ENCODE results near the gene PLEKHH2. TPM values are rescaled to one million over a fixed set of nuclear protein-coding genes. Genes with fewer than 3 reads are reported as not detected.
A peak's percentile ranks its signal among the peaks of the same experiment; 100 is the strongest.

The PLEKHH2 gene
- total RNA-seq, 2 donors from 2014 or later, result 1.3 to 2.1 TPM

DNA sequence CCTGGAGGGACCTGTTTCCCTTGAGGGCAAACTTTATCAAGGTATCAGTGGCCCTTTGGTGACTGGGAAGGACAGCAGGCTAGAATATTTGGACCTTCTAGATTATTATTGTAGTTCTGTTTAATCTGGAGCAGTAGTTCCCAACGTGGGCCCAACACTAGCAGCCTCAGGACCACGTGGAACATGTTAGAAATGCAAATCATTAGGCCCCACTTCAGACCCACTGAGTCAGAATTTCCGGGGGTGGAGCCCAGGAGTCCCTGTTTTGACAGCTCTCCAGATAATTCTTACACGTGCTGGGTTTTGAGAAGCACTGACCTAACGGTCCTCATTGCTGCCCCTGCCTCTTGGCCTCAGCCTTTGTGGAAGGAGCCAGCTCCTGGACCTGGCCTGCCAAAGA is 111.3 kb downstream of the PLEKHH2 start:
- Mint-ChIP-seq H3K9me3 (no peaks in the 10 kb centered on the region), H3K27ac (no peak overlapping the region), H3K4me3 (no peak overlapping the region), H3K27me3 (no peaks in the 10 kb centered on the region), H3K36me3 (ENCODE audit: low read depth) (no peaks in the 10 kb centered on the region), H3K4me1 (no peaks in the 10 kb centered on the region)
- no peak for ATAC-seq (replicated peaks)

DNA sequence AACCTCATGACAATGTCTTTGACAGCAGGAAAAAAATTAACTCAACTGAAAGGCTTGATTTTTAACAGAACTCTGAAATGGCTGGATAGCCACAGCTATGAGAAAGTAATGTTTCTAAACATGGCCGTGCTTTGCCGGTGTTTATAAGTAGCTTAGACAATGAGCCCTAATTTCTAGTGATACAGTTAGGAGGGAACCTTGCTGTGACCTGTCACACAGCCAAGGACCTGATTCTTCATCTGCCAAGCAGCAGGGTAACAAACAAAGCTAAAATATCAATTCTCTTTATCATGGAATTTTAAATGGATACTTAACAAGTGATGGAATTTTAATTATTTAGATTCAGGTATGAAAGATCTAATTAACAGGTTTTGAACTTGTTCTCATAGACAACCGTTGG is 112.5 kb downstream of the PLEKHH2 start:
- Mint-ChIP-seq H3K4me1 (no peaks in the 10 kb centered on the region), H3K27ac (no peak overlapping the region)

DNA sequence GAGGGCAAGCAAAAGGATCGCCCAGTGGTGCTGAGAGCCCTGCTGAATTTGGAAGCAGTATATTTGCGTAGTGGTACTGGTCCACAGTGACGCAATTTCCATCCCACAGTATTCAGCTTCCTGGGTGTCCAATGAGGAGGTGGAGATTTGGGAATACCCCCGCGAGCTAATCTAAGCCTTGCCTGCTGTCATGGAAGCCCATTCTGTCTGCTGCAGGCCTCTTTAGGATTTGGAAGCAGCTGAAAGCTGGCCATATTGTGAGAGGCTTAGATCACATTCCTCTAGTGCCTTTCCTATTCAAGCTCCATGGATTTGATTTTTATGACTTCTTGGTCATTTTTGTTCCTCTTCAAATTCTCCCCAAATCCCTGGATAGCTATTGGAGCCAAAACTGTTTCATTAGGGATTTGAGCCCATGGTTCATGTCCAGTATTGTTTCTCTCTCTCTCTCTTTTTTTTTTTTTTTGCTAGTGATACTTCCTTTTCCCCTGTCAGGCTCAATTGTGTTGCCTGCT is 114.5 kb downstream of the PLEKHH2 start:
- no peak overlapping the region for H3K4me3 Mint-ChIP-seq
- no peaks in the 10 kb centered on the region for H3K27me3 Mint-ChIP-seq
- no peak for ATAC-seq (replicated peaks)
- H3K9me3 Mint-ChIP-seq, result no peaks in the 10 kb centered on the region
- no peaks in the 10 kb centered on the region for H3K4me1 Mint-ChIP-seq
- H3K36me3 Mint-ChIP-seq (ENCODE audit: low read depth), result no peaks in the 10 kb centered on the region
- H3K27ac Mint-ChIP-seq, result no peak overlapping the region

More for the DNA sequence above, 112.5 kb downstream of the PLEKHH2 start:
- no peak for ATAC-seq (replicated peaks)
- H3K4me3 Mint-ChIP-seq, result no peak overlapping the region
- no peaks in the 10 kb centered on the region for H3K27me3 Mint-ChIP-seq
- H3K9me3 Mint-ChIP-seq, result no peaks in the 10 kb centered on the region
- no peaks in the 10 kb centered on the region for H3K36me3 Mint-ChIP-seq (ENCODE audit: low read depth)

DNA sequence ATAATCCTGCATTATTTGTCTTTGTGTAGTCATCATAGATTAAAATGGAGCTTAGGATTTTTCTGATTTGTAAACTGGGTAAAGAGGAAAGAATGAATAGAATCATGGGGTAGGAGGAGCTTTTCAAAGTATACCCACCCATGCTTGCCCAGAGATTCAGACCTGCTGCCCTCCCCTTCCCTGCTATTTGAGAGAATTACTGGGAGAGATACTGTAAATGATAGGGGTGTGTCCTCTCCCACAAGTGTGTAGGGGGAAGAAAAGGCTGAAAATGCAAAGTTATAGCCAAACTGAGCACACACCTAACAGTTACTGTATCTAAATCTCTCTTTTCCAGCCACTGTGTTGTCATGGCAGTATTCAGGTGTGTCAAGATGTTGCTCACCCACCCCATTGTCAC is 115.2 kb downstream of the PLEKHH2 start:
- H3K27ac Mint-ChIP-seq, result no peak overlapping the region
- H3K27me3 Mint-ChIP-seq, result no peaks in the 10 kb centered on the region
- no peaks in the 10 kb centered on the region for H3K9me3 Mint-ChIP-seq
- H3K4me1 Mint-ChIP-seq, result no peaks in the 10 kb centered on the region
- H3K36me3 Mint-ChIP-seq (ENCODE audit: low read depth), result no peaks in the 10 kb centered on the region
- no peak overlapping the region for H3K4me3 Mint-ChIP-seq
- ATAC-seq (replicated peaks), result no peak

DNA sequence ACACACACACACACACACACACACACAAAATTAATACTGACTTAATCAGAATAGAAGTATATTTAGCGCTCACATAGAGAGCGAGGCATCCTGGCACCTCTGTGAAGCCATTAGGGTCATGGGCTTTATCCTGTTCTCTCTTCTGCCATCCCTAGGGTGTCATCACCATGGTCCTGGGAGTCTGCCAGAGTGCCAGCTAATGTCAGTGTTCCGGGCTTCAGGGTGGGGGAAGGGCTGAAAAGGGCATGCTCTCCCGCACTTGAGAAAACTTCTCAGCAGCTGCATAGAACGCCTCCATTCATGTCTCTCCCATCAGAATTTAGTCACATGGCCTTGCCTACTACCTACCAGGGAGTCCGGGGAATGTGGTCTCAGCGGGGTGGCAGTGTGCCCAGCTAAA is 117.1 kb downstream of the PLEKHH2 start:
- Mint-ChIP-seq H3K36me3 (ENCODE audit: low read depth) (no peaks in the 10 kb centered on the region), H3K27me3 (no peaks in the 10 kb centered on the region), H3K4me1 (no peaks in the 10 kb centered on the region), H3K27ac (no peak overlapping the region), H3K9me3 (no peaks in the 10 kb centered on the region), H3K4me3 (no peak overlapping the region)
- ATAC-seq (replicated peaks), result no peak

DNA sequence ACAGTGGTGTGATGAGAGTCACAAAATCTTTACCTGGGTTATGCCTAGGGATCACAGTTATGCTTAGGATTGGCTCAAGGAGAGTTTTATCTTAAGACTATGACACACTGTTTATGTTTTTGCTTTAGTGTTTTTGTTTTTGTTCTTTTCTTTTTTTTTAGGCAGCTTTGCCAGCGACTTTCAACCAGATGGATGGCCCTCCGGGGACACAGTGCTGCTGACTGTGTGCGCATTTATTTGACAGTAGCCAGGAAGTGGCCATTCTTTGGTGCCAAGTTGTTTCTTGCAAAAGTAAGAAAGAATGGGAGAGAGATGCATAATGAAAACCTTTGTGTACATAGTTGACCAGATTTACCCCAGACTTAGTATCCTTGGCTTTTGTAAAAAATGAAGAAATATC is 121.7 kb downstream of the PLEKHH2 start:
- Mint-ChIP-seq H3K27me3 (no peaks in the 10 kb centered on the region), H3K4me1 (no peaks in the 10 kb centered on the region), H3K36me3 (ENCODE audit: low read depth) (no peaks in the 10 kb centered on the region), H3K4me3 (no peak overlapping the region), H3K9me3 (no peaks in the 10 kb centered on the region), H3K27ac (no peak overlapping the region)
- ATAC-seq (replicated peaks), result no peak

DNA sequence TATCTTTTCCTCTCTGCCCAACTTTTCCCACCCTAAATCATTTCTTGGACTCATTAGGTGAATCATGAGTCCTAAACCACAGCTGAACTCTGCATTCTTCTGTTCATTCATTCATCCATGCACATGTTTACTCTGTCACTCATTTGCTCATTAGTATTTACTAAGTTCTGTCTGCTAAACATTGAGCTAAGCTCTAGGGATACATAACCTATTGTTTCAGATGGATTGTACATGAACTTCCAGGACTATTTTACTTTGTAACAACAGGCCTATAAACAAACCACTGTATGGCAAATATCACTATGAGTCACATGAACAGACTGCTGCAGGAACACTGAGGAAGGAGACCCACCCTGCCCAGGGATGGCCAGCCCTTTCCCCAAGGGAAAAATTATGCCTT is 122.1 kb downstream of the PLEKHH2 start:
- H3K27me3 Mint-ChIP-seq, result no peaks in the 10 kb centered on the region
- no peak for ATAC-seq (replicated peaks)
- H3K36me3 Mint-ChIP-seq (ENCODE audit: low read depth), result no peaks in the 10 kb centered on the region
- no peak overlapping the region for H3K27ac Mint-ChIP-seq
- no peak overlapping the region for H3K4me3 Mint-ChIP-seq
- H3K9me3 Mint-ChIP-seq, result no peaks in the 10 kb centered on the region
- H3K4me1 Mint-ChIP-seq, result no peaks in the 10 kb centered on the region

DNA sequence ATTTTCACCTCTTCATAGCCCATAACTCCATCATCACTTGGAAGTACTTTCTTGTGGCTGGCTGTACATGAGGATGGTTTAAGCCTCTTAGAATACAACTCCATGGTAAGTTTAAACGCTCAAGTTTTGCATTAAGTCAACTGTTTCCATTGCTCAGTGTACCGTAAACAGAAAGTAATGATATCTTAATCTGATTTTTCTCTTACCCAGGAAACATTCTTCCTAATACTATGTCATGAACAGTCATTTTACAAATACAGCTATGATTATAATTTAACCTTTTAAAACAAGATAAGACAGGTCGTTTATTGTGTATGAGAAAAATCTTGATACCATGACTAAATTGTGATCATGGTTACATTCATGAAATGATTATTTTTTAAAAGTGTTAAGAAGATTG is 125.2 kb downstream of the PLEKHH2 start:
- ATAC-seq (replicated peaks), result peak; percentile 64
- no peaks in the 10 kb centered on the region for H3K9me3 Mint-ChIP-seq
- H3K4me1 Mint-ChIP-seq, result no peaks in the 10 kb centered on the region
- H3K36me3 Mint-ChIP-seq (ENCODE audit: low read depth), result no peaks in the 10 kb centered on the region
- no peaks in the 10 kb centered on the region for H3K27me3 Mint-ChIP-seq
- no peak overlapping the region for H3K4me3 Mint-ChIP-seq
- no peak overlapping the region for H3K27ac Mint-ChIP-seq

DNA sequence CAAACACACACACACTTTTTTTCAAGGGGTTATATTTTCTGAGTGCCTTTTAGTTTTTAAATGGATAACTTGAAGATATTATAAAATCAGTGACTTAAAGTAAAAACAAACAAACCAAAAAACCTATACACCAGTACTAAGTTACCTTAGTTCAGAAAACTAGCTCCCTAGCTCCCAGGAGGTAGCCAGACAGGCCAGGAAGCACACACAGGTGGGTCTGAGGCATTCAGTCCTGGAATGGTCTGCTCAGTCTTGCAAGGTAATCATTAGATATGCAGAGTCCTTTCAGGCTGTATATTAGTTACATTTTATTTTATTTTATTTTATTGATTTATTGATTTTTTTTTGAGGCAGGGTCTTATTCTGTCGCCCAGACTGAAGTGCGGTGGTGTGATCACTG is 126.0 kb downstream of the PLEKHH2 start:
- no peaks in the 10 kb centered on the region for H3K36me3 Mint-ChIP-seq (ENCODE audit: low read depth)
- H3K27me3 Mint-ChIP-seq, result no peaks in the 10 kb centered on the region
- ATAC-seq (replicated peaks), result no peak
- no peaks in the 10 kb centered on the region for H3K9me3 Mint-ChIP-seq
- no peak overlapping the region for H3K27ac Mint-ChIP-seq
- H3K4me3 Mint-ChIP-seq, result no peak overlapping the region
- no peaks in the 10 kb centered on the region for H3K4me1 Mint-ChIP-seq

DNA sequence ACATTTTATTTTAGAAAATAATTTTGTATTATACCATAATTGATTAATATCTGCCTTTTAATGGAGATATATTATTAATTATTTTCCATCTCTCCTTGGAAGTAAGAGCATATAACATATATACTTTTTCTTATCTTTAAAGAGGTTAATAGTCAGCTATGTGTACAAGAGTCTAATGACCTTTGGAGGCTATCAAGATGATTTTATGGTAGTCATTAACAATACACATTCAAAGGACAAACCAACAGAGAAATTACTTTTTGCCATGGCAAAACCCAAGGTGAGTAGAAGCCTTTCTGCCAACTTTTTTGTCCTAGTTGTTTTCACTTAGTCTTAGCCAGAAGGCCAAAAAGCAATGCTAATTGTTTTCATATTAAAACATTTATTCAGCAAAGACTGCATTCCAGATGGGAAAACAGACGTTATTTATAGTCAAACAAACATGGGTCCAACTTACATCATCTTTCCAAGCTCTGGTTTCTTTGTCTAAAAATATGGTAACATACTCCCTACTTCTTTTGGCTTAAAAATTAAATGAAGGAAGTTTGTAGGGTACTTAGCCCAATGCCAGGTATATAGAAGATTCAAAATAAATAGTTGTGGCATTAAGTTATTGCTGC is 127.1 kb downstream of the PLEKHH2 start:
- Mint-ChIP-seq H3K4me3 (no peak overlapping the region), H3K36me3 (ENCODE audit: low read depth) (no peaks in the 10 kb centered on the region), H3K9me3 (no peaks in the 10 kb centered on the region), H3K27me3 (no peaks in the 10 kb centered on the region), H3K27ac (no peak overlapping the region), H3K4me1 (no peaks in the 10 kb centered on the region)
- no peak for ATAC-seq (replicated peaks)

DNA sequence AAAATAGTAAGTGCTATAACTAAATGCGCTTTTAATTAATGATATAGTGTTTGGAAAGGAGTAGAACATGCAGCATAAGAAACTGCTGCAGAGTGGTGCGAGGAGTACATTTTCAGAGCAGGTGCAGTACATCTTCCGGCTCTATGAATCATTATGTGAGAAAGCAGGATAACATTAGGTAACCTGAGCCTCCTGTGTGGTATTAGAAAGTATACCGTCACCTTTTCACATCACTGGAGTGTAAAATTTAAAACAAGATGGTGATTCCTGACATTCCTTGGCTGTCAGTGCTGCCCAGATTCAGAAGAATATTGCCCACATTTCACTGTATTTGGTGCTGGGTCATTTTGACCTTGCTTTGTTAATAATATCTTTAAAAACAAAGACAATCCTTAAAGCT is 128.9 kb downstream of the PLEKHH2 start:
- no peaks in the 10 kb centered on the region for H3K36me3 Mint-ChIP-seq (ENCODE audit: low read depth)
- no peaks in the 10 kb centered on the region for H3K9me3 Mint-ChIP-seq
- H3K27ac Mint-ChIP-seq, result no peak overlapping the region
- H3K4me1 Mint-ChIP-seq, result no peaks in the 10 kb centered on the region
- no peak overlapping the region for H3K4me3 Mint-ChIP-seq
- peaks cover 3% of the 10 kb centered on the region for H3K27me3 Mint-ChIP-seq
- no peak for ATAC-seq (replicated peaks)

DNA sequence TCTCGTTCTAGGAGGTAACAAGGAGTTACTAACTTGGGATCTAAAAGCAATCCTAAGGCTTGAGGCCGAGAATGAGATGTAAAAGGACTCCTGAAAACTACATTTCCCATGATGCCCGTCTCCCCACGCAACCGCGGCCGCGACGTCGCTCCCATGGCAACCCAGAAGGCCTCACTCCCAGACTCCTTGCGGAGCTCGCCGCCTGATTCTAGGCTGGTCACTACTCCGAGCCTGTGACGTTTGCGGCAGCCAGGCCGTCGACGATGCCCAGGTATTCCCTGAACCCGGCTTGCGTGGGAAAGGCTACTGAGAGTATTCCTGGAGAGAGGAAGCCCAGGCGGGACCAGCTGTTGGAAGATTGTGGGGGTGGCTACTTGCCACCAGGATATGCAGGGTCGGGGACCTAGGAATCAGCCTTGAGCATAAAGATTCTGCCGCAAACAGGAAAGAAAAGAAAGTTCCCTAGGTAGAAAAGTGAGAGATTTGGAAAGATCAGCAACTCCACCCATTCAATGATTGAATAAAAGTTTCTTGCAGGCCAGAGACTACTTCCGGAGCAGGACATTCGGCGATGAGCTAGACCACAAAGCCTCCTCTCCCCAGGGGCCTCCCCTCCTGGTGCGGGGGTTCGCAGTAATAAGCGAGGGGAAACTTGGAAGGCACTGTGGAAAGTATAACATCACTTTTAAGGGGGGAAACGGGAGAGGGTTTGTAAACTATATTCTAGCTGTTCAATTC is 137.0 kb downstream of the PLEKHH2 start, which contains the start of gene DYNC2LI1:
DYNC2LI1 (plus strand) TSS at position 164 of the 738 bp plus-strand sequence; CDS start at position 264, 100 bp downstream.
- ATAC-seq (replicated peaks), result peak; percentile 99

DNA sequence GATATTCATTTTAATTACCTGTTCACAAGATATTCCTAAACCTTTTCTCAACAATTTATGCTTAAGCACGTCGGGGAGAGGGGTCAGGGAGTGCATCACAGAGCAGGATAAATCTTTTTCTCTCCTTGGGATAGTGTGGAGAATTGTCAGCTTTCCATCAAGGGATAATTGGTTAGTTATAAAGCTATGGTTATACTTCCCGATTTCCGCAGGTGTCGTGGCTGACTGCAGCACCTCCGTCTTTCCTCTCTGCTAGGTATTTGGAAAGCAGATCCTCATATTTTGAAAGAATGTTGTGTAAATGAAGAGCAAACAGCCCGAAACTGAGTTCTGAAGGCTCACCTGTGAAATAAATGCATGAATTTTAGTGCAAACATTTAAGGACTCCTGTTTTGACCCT is 137.6 kb downstream of the PLEKHH2 start:
- Mint-ChIP-seq H3K9me3 (no peaks in the 10 kb centered on the region), H3K27me3 (peaks cover 3% of the 10 kb centered on the region), H3K27ac (peak overlapping the region; percentile 91), H3K36me3 (ENCODE audit: low read depth) (no peaks in the 10 kb centered on the region), H3K4me1 (peaks cover 8% of the 10 kb centered on the region), H3K4me3 (peak overlapping the region; percentile 93)
- no peak for ATAC-seq (replicated peaks)

More for the DNA sequence above, 137.0 kb downstream of the PLEKHH2 start, which contains the start of gene DYNC2LI1:
- Mint-ChIP-seq H3K9me3 (no peaks in the 10 kb centered on the region), H3K36me3 (ENCODE audit: low read depth) (no peaks in the 10 kb centered on the region), H3K4me1 (peaks cover 8% of the 10 kb centered on the region), H3K4me3 (peak within 1 kb of the TSS; percentile 93), H3K27me3 (peaks cover 3% of the 10 kb centered on the region), H3K27ac (peak within 1 kb of the TSS; percentile 91)

DNA sequence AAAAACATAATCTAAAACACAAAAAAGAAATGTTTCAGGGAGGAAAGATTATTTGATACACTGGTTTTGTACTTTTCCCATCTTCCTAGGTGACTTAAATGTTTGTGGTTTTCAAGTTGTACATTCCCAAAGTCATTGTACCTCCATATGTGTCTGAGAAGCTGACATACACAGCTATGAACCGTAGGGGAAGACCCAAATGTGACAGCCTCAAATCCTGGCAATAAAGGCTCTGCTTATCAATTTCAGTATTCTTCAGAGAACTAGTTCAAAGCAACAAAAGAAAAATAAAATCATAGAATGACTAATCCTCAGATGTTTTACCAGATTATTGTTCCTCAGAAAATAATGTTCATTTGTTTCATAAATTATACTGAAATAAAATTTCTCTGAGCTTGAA is 139.3 kb downstream of the PLEKHH2 start:
- Mint-ChIP-seq H3K27ac (no peak overlapping the region), H3K4me1 (peaks cover 8% of the 10 kb centered on the region), H3K9me3 (no peaks in the 10 kb centered on the region), H3K27me3 (no peaks in the 10 kb centered on the region), H3K4me3 (no peak overlapping the region), H3K36me3 (ENCODE audit: low read depth) (no peaks in the 10 kb centered on the region)
- peak; percentile 29 for ATAC-seq (replicated peaks)

DNA sequence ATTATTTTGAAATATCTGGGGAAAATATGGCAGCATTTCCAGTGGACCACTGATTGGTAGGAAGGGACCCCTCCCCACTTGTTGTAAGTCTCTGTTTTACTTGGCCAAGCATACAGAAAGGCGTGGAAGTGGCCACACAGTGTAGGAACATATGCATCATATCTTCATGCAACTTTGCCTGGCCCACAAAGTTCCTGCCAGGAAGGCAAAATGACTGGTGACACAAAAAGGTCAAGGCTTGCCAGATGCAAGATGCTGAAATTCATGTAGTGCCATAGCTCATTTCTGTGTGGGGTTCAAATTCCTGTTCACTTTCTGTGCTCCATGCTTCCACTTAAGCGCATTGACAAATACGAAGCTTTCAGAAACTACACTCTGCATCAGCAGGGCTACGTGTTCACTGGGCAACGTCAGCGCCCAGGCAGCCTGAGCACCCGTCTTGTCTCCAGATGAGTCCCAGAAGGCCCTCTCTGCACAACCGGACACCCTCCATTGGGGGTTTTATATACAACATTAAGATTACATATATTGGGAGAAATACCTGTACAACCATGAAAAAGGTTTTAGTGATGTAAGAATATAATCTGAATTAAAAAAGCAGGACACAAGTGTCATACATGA is 140.4 kb downstream of the PLEKHH2 start:
- no peak overlapping the region for H3K4me3 Mint-ChIP-seq
- no peaks in the 10 kb centered on the region for H3K27me3 Mint-ChIP-seq
- no peaks in the 10 kb centered on the region for H3K36me3 Mint-ChIP-seq (ENCODE audit: low read depth)
- no peaks in the 10 kb centered on the region for H3K9me3 Mint-ChIP-seq
- H3K4me1 Mint-ChIP-seq, result peaks cover 8% of the 10 kb centered on the region
- no peak overlapping the region for H3K27ac Mint-ChIP-seq
- no peak for ATAC-seq (replicated peaks)
